Measurements from ENCODE around the gene MEGF6.

The MEGF6 gene, protein sequence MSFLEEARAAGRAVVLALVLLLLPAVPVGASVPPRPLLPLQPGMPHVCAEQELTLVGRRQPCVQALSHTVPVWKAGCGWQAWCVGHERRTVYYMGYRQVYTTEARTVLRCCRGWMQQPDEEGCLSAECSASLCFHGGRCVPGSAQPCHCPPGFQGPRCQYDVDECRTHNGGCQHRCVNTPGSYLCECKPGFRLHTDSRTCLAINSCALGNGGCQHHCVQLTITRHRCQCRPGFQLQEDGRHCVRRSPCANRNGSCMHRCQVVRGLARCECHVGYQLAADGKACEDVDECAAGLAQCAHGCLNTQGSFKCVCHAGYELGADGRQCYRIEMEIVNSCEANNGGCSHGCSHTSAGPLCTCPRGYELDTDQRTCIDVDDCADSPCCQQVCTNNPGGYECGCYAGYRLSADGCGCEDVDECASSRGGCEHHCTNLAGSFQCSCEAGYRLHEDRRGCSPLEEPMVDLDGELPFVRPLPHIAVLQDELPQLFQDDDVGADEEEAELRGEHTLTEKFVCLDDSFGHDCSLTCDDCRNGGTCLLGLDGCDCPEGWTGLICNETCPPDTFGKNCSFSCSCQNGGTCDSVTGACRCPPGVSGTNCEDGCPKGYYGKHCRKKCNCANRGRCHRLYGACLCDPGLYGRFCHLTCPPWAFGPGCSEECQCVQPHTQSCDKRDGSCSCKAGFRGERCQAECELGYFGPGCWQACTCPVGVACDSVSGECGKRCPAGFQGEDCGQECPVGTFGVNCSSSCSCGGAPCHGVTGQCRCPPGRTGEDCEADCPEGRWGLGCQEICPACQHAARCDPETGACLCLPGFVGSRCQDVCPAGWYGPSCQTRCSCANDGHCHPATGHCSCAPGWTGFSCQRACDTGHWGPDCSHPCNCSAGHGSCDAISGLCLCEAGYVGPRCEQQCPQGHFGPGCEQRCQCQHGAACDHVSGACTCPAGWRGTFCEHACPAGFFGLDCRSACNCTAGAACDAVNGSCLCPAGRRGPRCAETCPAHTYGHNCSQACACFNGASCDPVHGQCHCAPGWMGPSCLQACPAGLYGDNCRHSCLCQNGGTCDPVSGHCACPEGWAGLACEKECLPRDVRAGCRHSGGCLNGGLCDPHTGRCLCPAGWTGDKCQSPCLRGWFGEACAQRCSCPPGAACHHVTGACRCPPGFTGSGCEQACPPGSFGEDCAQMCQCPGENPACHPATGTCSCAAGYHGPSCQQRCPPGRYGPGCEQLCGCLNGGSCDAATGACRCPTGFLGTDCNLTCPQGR (N-terminal part only)

DNA sequence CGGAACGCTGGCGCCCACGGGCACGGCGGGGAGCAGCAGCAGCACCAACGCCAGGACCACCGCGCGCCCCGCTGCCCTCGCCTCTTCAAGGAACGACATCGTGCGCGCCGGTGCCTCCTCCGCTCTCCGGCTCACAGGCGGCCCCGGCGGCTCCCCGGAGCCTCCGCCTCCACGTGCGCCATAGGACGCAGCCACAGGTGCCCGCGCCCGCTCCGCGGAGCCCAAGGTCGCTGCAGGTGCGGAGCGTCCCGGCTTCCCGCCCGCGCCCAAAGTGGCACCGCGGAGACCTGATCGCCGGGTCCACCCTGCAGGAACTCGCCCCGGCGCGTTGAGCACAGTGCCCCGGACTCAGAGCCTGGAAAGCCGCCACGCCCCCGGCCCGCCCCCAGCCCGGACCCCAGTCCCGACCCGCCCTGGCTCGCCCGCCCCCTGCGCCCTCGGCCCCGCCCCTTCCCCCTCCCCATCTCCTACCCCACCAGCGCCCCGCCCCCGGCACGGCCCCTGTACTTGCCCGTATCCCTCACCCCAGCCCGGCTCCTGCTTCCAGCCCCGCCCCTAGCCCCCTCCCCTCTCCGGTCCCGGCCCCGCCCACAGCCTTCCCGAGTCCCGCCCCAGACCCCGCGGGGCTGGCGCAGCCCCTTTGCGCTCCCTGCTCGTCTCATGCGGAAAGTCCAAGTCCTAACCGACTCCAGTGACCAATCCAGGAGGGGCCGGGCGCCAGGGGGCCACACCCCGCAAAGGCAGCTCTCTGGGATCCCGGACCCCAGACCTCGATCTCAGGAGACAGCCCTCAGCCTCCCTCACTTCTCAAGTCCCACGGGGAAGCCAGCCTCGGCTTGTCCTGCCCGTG, at the start of gene MEGF6:
TSS of gene MEGF6 (minus strand) at position 339 of the 850 bp plus-strand sequence. CDS start at position 99, 240 bp downstream.
- DNase-seq = peak; percentile 43

DNA sequence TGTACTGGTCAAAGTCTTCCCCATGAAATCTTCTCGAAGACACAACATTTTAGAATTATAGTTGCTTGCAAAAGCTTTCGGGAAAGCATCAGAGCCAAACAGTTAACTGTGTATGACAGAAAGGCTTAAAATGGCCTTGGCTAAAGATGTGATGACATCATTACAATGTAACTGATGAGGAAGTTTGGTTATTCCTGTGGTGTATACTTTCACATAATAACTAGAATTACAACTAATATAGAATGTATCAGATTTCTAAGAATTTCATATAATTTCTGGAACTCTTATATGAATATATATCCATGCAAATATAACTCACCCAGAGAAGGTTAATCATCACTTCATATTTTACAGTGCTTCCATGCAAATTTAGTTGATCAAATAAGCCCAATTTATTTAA, 49.4 kb upstream of the MEGF6 start:
- no peak for DNase-seq

DNA sequence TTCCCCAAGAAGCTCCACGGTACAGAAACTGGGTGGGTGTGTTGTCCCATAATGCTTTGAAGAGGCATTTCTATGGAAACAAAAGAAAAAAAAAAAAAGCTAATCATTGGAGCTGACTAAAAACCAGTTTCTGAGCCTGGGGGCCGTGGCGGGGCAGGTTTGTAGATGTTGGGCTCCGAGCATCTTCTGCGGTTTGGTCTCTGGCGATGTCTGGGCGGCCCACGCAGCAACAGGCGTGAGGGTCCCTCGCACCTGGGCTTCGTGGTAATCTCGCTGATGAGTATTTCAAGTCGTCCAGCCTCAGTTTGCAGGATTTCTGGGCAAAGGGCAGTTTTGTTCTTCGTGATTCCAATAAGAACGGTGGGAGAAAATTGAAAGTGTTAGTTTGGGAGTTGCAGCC, 47.8 kb upstream of the MEGF6 start:
- no peak for DNase-seq

DNA sequence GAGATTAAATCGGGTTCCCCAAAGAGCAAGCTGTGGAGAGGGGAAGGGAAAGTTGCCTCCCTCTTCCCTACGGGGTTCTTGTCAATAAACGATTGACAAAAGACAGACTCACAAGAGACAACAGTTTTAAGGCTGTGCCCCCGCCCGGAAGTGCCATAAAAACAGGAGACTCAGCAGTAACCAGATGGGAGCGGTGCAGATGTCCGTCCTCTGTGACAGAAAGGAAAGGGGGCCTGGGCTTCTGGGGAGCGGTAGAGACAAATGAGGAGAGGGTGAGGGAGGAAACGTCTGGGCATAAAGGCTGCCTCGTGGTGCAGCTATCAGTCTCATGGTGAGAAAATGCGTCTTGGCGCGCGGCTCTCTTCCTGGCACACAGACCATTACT, 46.9 kb upstream of the MEGF6 start:
- DNase-seq = no peak

DNA sequence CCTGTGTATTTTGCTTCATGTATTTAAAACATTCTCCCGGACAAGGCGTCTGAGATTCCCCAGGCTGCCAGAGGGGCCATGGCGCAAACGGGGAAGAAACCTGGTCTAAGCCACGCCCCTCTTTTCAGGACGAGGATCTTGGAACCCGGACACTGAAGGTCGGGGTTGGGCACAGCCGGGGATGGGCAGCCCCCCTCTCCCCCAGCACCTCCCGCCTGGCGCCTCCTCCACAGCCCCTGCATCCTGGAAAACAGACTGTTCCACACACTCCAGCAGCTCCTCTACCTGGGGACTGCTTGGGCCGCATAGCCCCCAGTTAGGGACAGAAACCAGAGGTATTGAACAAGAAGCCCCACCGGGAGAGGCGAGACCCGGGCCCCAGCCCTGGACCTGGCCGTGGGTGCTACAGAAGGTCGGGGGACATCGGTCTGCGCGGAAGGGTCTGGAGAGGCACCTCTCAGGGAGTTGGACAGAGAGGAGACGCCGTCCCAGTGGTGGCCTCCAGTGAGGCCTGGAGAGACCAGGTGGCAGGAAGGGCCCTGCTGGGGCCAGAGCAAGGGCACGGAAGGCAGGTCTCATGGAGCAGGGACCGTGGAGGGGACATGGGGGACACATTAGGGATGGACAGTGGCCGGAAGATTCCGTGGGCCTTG, 46.4 kb upstream of the MEGF6 start:
- DNase-seq = no peak

DNA sequence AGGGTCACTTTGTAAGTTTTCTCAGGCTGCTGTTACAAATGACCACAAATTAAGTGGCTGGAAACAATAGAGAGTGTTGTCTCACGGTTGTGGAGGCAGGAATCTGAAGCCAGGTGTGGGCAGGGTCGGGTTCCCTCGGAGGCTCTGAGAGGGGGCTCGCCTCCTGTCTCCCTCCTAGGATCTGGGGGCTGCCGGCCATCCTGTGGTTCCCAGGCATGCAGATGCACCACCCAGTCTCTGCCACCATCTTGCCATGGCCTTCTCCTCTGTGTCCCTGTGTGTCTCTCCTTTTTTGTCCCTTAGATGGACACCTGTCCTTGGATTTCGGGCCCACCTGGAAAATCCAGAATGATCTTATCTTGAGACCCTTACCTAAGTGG, 45.8 kb upstream of the MEGF6 start:
- DNase-seq = no peak

DNA sequence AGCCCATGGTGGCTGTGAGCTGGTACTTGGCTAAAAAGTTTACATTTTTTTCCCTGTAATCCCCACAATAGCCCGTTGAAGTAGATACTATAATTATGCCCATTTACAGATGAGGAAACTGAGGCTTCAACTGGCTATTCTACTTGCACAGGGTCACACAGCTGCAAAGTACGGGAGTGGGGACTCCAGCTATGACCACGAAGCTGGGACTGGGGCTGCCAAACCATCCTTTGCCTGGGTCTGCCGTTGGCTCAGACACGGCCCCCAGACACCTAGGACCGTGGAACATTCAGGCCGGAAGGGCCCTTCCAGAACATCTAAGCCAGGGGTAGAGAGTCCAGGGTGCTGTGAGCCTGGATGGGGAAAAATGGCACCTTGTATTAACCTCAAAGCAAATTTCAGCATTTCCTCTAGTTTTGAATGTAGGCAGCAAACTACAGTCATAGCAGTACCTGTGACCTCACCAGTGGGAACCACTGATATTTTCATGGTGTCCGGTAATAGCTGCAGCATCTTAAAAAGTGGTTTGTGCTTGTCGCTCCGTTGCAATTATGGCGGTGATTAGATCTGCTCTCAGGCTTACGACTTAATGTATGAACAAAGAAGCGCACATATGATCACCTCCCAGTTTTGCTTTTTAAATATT, 45.3 kb upstream of the MEGF6 start:
- peak; percentile 68 for DNase-seq

DNA sequence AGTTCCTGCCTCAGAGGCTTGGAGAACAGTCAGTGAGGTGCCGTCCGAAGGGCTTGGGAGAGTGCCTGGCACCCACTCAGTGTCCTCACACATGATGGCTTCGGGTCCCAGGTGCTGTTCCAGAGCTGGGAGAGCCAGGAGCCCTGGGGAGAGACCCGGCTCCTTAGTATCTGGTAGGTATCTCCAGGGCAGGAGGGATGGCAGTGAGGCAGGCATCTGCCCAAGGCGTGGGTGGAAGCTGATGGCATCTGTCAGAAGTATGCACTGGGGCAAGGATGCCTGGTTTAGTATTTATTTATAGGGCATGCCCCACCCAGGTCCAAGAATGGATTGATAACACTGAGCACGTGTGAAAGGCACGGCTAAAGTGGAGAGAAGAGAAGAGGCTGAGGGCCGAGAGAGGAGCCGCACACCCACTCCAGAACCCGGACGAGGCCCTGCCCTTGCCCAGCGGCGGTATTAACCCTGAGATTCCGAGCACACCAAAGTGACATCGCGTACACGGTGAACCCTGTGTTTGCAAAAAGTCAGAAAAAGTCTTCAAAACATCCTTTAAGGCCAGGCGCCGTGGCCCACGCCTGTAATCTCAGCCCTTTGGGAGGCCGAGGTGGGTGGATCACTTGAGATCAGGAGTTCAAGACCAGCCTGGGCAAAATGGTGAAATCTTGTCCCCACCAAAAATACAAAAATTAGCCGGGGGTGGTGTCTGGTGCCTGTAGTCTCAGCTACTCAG, 43.4 kb upstream of the MEGF6 start:
- no peak for DNase-seq

DNA sequence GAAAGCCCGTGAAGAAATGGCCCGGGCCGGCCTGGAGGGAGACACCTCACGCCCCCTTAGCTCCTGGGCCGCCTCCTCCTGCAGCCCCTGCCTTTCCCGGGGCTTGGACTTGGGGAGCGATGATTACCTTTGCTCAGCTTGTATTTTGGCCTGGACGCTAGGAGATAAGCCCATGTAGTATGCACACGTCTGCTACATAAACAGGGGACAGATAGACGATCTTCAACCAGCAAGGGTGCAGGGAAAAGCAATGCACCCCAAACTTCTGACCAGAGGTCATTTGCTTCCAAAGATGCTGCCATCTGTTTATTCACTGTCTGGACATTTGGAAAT, 41.9 kb upstream of the MEGF6 start:
- no peak for DNase-seq

DNA sequence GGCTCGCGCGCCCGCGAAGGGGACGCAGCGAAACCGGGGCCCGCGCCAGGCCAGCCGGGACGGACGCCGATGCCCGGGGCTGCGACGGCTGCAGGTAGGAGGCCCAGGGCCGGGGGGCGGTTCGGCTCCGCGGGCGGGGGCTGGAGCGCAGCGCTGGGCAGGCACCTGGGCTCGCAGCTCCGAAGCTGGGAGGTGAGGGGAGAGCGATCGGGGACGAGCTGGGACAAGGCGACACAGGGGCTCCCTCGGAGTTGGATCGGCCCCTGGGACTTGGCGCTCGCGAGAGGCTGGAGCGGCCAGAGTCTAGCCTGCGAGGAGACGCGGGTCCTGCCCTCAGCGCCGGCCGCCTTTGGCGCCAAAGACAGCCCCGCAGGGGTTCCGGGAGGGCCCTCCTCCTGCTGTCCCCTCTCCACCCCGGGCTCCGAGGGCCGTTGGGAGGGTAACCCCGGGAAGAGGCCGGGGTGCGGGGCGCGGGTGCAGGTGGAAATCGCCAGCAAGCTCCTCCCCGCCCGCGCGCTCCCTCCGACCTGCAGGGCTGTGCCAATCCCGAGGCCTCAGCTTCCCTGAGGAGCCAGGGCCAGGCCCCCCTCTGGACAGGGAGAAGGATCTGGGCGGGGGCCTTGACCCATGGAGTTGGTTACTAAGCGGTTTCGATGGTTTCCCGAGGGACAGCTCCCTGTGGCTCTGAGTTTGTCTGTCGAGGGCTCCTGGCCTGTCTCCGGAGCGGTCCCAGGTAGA, 41.4 kb upstream of the MEGF6 start:
- no peak for DNase-seq

DNA sequence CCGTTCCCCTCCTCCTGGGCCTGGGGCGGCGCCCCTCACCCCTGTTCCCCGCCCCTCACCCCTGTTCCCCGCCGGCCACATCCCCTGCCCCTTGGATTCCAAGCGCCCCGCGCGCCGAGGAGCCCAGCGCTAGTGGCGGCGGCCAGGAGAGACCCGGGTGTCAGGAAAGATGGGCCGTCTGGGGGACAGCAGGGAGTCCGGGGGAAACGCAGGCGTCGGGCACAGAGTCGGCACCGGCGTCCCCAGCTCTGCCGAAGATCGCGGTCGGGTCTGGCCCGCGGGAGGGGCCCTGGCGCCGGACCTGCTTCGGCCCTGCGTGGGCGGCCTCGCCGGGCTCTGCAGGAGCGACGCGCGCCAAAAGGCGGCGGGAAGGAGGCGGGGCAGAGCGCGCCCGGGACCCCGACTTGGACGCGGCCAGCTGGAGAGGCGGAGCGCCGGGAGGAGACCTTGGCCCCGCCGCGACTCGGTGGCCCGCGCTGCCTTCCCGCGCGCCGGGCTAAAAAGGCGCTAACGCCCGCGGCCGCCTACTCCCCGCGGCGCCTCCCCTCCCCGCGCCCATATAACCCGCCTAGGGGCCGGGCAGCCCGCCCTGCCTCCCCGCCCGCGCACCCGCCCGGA, 40.7 kb upstream of the MEGF6 start, which contains the start of gene TP73:
TSS of gene TP73 (plus strand) at position 587 of the 618 bp plus-strand sequence. CDS start 29,850 bp downstream, outside the sequence.
- DNase-seq = no peak

DNA sequence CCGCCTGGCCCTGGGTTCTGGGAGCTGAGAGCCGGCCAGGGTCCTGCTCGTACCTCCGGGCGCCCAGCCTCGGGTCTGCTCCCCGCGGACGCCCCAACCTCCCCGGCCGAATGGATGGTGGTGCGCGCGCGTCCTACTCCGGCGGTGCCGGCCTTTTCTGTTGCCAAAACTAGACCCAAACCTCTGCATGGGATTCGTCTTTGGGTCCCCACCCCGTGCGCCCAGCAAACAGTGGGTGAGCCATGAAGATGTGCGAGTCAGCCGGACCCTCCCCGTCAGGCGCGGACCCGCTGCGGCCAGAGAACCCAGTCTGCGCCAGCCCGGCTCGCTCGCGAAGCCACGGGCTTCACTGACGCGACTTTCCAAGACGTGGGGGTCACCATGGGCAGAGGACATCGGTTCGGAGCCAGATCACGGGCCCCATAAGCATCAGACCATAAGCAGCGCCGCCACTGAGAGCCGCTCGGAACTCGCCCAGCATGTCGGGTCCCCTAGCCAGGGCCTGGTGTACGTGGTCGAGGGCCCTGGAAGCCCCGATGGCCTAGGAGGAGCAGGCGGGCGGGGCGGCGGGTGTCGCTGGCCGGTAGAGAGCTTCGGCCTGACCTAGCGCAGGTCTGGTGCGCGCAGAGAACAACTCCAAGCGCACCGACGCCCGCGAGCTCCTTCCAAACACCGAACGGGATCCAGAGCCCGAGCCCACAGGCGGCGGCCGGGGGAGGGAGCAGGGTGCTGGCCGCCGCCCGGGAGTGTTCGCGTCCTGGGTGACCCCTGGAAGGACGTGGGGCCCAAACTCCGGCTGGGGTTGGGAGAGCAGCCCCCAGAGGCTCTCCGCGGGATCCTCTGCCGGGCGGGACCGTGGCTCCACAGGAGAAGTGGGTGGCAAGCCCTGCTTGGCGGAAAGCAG, 40.0 kb upstream of the MEGF6 start:
- DNase-seq = no peak

DNA sequence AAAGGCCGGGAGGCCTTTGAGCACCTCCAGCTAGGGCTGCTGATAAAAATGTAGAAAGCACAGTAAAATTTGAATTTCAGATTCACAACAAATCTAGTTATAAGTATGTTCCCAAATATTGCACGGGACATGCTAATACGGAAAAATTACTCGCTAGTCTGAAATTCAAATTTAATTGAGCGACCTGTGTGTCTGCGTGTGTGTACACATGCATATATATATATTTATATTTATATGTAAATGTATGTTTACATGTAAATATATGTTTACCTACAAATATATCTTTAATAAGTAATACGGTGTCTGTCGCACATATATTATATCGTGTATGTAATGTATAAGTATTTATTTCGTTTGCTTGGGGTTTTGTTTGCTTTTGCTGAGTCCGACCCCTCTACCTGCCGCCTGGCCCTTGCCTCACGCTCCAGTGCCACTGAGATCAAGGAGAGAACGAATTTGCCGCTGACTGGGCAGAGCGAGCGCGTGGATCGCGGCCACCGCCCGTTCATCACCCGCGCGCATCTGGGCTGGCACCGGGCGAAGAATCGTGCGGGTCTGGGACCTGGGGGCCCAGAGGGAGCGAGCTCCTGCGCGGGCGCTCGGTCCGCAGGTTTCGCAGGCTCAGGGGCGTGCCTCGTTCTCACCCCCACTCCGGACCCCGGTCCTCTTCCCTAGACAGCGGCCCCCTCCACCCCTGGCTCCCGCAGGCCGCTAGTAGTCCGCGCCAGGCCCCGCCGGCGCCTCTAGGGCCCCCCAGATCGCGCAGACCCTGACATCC, 39.1 kb upstream of the MEGF6 start:
- DNase-seq = no peak

DNA sequence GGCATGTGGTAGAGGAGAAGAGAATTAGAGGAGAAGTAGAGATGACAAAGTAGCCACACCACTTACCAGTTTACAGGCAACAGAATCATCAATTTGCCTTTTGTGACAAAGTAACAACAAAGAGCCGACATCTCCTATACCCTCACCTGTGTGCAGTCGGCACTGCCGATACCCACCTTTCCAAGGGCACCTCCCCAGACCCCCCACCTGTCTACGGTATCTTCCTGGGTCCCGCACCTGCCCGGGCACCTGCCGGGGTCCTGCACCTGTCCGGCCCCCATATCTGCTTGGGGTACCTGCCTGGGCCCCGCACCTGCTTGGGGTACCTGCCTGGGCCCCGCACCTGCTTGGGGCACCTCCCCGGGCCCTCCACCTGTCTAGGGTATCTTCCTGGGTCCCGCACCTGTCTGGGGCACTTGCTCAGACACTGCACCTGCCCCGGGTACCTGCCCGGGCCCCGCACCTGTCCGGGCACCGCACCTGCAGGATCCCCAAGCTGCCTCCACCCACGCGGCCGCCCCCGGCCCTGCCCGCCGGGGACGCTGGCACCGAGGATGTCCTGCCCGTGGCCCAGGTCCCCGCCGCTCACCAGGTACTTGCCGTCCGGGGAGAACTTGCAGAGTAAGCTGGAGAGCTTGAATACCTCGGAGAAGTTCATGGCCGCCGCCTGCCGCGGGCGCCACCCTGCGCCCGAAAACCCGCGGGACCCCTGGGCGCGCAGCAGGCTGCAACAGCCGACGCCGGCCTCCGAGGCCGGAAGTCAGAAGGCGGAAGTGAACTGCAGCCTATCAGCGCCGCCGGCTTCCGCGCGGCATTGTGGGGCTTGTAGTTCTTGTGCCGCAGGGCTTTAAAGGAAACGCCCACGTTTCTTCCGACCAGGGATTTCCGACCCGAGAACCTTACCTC, 38.3 kb upstream of the MEGF6 start, which contains the start of gene WRAP73:
TSS of gene WRAP73 (minus strand) at position 762 of the 906 bp plus-strand sequence. CDS start at position 658, 104 bp downstream.
- DNase-seq = peak; percentile 93

DNA sequence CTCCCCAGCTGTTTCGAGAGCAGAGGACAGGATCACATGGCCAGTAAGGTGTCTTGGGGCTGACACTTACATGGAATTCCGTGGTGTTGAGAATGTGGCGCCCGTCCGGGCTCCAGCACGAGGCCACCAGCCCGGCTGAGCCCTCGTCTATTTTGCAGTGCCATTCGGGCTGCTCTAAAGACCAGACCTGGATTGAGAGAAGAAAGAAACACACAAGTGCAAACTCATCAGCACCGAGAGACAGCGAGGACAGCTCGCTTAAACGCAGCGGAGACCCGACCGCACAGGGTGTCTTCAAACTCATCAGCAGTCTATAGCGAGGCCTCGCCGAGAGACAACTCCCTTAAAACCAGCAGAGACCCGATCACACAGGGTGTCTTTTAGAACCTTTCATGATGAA, 35.3 kb upstream of the MEGF6 start:
- no peak for DNase-seq
